Occipital lobe (tissue), 2 donors: Measurements from ENCODE around the gene PCK1. TPM values are rescaled to one million over a fixed set of nuclear protein-coding genes. Genes with fewer than 3 reads are reported as not detected.

ENCODE experiments used
- DNase-seq: peaks from one replicate; lab custom pipeline; 2025; lab: John Stamatoyannopoulos, UW
- total RNA-seq: library from RNA; depleted of rRNA; stranded (reverse); fragments of >200 nt; gene quantifications from one replicate; pipeline ENCODE4 v1.2.3, GENCODE V29; 2014

PCK1 gene
- total RNA-seq, 1 donor from 2014 or later = 0.31 TPM

DNA sequence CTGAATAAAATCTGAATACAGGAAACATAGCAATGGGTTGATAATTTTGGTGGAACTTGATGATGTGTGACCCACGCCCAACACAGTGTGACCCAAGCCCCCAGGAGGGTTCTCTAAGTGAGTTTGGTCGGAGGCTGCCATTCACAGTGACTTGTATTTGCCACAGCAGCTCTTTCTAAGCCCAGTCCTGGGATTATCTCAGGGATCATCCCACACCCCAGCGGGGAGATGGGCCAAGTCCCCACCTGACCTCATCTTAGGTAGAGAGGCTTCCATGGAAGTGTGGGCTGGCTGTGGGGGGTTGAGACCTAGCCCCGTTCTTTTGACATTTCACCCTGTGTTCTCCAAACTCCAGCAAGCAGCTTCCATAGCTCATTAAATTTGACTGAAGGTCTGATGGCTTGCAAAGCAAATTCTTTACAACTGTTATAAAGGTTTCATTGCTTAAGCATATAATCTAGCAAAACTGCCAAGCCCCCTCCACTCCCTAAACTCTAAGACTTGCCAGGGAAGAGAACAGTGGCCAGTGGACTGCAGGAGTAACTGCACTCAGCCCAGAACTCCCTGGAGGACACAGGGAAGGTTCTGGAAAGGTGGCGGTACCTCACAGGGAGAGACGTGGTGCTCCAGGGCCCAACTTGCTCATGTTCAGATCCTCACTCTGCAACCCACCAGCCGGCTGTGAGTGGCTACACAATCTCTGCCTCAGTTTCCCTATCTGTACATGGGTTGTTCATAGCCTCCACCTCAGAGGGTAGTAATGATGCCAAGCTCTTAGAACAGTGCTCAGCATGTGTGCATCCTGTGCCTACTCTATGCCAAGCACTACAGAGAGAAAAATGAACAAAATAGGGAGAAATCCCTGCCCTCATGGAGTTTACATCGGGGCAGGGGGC is 1.0 kb upstream of the PCK1 start:
- DNase-seq = no peak

DNA sequence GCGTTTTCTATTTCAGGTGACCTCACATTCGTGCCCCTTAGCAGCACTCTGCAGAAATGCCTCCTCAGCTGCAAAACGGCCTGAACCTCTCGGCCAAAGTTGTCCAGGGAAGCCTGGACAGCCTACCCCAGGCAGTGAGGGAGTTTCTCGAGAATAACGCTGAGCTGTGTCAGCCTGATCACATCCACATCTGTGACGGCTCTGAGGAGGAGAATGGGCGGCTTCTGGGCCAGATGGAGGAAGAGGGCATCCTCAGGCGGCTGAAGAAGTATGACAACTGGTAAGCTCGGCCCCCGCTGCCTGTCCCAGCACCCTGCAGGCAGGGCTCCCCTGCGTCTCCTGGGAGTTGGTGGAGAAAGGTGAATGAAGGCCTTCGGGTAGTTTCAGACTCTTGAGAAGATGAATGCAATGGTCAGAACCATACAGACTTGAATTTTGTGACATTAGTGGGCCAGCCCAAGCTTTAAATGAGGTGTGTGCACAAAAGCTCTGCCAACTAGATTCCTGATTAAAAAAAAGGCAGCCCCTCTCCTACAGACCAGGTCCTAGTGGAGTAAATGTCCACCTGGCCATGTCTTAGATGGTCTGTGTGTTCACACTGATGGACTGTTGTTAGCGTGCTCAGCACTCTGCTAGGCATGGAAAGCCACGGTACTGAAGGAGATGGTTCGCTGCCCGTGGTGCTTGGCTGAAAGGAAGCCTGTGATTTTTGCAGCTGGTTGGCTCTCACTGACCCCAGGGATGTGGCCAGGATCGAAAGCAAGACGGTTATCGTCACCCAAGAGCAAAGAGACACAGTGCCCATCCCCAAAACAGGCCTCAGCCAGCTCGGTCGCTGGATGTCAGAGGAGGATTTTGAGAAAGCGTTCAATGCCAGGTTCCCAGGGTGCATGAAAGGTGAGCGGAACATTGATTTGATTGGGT is 708 bp downstream of the PCK1 start:
- no peak for DNase-seq

DNA sequence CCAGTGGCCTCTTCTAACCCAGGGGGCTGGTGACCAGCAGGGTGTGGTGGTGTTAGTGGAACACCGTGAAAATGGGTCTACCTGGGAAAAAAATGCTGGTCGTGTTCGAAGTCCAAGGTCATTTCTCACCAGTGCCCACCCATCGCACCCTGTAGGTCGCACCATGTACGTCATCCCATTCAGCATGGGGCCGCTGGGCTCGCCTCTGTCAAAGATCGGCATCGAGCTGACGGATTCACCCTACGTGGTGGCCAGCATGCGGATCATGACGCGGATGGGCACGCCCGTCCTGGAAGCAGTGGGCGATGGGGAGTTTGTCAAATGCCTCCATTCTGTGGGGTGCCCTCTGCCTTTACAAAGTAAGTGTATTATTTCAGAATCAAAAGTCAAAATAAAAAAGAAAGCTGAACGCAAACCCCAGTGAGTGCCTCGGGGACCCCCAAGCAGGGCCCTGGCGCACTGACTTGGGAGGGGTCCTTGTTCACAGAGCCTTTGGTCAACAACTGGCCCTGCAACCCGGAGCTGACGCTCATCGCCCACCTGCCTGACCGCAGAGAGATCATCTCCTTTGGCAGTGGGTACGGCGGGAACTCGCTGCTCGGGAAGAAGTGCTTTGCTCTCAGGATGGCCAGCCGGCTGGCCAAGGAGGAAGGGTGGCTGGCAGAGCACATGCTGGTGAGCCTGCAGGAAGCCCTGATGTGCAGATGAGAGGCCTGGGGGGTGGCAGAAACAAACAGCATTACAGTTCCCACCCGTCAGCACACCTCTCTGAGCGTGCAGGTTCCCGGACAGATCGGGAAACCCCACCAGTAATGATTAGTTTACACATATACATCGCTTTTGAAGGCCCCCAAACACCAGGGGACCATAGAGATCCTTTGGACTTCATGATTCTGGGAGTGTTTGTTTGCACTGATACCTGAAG is 1.9 kb downstream of the PCK1 start:
- no peak for DNase-seq

DNA sequence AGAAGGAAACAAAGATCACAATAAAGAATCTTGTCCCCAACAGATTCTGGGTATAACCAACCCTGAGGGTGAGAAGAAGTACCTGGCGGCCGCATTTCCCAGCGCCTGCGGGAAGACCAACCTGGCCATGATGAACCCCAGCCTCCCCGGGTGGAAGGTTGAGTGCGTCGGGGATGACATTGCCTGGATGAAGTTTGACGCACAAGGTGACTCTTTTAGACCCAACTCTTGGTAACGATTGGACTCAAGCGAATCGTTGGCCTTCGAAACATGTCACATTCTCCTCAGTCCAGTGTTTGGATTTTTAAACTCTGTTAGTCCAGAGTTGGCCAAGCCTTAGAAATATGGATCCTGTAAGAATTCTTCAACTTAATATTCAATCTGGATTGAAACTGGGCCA is 2.6 kb downstream of the PCK1 start:
- DNase-seq = no peak

DNA sequence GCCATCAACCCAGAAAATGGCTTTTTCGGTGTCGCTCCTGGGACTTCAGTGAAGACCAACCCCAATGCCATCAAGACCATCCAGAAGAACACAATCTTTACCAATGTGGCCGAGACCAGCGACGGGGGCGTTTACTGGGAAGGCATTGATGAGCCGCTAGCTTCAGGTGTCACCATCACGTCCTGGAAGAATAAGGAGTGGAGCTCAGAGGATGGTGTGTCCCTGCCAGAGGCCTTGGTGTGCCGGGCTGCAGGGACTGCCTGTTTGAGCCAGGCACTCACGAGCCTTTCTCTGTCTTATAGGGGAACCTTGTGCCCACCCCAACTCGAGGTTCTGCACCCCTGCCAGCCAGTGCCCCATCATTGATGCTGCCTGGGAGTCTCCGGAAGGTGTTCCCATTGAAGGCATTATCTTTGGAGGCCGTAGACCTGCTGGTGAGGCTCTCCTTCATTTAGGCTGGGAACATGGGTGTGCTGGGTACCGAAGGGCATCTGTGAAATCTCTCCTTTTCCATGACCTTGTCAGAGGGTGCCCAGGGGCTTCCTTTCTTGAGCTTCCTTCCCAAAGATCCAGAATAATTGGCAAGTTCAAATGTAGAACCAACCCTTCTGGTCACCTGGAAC is 3.4 kb downstream of the PCK1 start:
- DNase-seq = no peak

DNA sequence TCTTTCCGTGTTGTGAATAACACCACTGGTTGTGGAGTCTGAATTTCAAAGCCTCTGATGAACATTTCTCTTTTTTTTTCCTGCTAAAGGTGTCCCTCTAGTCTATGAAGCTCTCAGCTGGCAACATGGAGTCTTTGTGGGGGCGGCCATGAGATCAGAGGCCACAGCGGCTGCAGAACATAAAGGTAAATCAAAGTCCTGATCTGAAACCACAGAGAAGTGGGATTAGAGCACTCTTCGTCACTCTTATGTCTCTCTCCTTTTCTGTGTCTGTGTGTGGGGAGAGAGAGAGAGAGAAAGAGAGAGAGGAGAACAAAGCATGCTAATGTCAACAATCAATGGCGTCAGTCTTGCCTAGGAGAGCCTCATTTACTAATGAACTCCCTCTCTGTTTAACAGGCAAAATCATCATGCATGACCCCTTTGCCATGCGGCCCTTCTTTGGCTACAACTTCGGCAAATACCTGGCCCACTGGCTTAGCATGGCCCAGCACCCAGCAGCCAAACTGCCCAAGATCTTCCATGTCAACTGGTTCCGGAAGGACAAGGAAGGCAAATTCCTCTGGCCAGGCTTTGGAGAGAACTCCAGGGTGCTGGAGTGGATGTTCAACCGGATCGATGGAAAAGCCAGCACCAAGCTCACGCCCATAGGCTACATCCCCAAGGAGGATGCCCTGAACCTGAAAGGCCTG is 4.2 kb downstream of the PCK1 start:
- no peak for DNase-seq

DNA sequence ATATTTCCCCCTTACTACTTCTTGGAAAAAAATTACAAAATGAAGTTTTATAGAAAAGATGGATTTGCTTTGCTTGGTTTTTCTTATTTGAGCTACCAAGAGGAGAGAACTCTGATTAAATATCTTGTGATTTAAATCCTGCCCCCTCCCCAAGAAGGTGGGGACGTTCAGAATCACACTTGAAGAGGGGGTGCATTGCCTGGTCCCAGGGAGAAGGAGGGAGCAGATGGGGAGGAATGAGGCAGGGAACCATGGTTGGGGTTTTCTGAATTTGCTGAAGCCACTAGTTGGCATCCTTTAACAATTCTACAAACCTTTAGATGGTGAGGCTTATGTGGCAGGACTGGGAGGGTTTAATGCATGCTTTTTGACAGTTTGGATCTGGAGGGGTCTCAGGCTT is 5.5 kb downstream of the PCK1 start:
- DNase-seq = no peak

DNA sequence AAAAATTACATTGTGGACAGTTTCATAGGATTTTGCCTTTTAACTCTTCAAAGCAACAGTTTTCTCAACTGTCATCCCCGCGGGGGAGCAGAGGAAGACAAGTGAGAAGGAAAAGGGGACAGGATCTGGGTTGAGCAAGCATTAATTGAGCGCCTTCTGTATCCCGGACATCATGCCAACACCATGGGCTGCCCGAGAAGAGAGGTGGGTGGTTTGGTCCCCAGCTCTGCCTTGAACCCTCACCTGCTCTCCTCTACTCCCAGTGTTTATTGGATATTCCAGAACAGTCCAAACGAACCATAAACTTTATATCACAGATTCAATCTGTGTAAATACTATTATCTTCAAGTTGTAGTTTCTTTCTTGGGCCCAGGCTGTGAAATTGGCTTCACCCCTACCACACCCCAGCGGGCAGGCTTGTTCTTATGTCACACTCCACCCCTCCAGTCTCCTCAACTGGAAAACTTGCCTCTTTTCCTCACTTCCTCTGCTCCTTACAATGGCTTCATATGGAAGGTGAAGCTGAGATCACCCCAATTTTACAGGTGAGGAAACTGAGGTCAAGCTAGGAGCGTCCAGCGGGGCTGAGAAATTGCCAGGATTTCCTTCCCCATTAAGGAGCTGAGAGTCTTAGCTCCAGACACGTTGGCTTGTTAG is 6.0 kb downstream of the PCK1 start:
- no peak for DNase-seq

DNA sequence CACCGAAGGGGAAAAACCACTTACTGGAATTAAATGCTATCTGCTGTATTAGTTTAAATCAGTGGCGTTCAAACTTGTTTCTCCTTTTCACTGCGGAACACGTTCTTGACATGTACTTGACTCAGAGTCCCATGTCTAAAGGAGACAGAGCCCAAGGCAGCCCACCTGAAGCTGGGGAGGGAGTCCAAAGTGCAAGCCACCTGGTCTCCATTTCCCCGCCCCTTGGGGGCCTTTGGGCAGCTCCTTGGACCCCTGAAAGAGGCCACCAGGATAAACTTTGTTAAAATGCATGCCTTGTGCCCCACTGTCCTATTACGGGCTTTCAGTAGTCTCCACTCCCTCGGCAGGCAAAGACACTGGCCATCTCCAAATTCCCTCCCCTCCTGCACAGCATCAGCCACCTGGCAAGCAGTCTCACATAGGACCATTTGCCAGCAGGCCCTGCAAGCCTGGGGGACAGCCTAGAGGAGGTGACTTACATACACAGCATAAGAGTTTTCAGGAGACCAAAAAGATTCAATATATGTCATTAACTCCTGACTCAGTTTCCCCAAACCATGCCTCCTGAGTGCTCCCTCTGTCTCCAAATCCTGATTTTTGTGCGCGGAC is 6.7 kb downstream of the PCK1 start:
- no peak for DNase-seq

DNA sequence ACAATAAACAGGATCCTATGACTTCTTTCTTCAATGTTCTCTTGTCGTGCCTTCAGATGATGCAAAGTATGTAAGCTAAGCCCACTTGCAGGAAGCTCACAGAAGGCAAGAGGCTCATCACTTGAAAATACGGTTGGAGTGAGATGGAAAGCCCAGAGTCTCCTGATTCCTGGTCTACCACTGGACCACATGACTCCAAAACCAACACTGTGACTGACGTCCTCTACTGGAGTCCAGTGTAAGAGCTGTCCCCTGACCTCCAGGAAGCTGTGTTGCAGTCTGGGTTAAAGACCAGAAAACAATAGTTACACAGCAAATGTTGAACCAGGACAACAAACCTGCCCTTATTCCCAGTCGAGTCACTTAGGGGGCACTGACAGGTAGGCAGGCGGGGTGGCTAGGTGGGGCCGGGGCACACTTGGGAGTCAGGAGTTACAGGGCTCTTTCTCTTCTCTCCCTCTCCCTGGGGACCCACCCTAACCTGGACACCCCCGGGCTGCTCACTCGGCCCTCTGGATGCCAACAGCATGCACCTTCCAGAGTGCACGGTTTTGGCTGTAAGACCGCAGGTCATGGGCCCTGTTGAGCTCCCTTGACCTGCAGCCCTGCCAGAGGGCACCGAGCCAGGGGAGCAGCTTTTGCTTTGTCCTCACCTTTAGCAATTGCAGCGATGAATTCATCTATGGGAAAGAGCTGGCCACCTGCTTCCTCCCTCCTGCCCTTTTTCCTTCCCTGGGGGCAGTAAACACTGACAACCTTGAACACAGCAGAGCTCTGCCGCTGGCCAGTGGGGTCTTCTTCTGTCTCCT is 7.4 kb downstream of the PCK1 start:
- no peak for DNase-seq

DNA sequence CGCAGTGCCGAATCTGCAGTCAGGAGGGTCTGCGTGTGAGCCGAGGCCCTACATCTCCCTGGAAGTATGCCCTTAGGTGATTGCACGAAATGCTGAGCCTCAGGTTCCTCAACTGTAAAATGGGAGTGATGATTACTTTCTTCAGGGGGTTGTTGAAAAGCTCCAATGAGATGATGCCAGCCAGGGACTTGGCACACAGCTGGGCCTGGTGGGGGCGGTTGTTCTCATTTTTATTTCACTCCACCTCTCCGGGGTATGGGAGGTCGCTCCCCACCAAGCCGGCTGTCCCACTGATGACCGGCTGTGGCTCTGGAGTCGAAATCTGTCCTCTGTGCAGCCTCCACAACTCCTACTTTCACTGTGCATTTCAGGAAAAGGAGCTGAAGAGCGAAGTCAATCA is 8.1 kb downstream of the PCK1 start:
- no peak for DNase-seq

DNA sequence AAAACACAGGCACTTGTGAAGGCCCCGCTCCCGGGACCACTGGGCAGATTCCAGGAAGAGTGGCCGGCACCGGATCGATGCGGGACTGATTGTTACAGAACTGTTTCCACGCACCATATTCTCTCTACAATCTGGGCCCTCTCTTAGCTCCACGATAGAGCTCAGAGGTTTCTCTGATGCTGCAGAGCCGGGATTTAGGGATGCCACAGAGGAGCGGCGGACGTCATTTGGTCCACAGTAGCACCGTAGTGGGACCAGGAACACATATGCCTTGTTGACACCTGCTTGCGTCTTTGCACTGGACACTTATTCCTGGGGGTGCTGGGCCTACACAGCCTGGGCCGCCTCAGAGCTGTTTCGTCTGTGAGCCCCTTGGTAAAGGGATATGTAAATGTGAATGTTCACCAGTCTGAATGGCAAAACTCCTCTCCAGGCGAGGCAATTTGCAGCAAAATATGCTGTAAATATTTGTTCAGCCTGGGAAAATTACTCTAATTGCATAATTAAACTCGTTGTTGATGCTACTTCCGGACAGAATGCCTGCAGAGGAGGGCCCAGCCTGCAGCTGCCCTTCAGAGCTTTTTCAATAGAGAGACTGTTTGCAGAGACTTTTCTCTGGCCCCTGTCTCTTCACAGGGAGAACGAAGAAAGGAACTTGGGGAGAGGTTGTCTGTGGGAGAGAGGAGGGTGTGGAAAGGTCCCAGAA is 9.4 kb downstream of the PCK1 start:
- DNase-seq = no peak

DNA sequence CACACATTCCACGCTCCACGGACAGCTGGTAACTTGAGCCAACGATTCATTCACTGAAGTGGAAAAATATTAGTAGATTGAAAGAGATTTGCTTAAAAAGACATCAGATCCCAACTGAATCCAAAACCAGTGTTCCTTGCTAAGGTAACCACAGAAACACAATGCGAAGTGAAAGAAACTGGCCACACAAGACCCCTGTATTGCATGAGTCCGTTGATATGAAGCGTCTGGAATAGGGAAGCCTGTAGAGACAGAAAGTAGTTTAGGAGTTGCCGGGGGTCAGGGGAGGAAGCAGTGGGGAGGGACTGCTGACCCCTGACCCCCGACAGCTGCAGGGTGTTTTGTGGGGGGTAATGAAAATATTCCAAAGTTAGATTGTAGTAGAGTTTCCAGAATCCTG is 10.0 kb downstream of the PCK1 start:
- no peak for DNase-seq

DNA sequence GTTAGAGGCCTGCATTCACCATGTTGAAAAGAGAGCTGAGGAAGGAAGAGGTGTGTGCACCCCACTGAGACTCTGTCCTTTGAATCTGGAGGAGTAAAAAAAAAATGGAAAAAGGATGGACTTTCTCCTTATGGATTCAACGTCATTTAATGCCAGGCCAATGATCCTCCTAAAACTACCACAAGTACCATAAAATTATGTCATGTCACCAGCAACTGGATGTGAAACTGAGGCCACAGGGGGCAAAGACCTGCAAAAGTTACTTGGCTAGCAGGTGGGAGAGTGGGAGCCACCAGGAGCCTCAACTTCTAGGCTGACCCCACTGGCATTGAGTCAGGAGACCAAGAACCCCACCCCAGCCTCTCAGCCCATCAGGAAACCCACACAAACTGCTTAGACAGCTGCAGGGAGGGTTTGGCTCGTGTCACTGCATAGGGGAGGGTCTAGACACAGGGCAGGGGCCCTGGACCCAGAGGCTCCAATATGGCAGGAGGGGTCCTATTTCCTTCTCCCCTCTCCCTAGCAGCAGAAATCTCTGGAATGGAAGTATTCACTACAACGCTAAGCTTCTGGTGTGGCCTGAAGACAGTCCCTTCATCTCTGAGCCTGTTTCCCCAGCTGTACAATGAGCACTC is 11.0 kb downstream of the PCK1 start:
- no peak for DNase-seq

DNA sequence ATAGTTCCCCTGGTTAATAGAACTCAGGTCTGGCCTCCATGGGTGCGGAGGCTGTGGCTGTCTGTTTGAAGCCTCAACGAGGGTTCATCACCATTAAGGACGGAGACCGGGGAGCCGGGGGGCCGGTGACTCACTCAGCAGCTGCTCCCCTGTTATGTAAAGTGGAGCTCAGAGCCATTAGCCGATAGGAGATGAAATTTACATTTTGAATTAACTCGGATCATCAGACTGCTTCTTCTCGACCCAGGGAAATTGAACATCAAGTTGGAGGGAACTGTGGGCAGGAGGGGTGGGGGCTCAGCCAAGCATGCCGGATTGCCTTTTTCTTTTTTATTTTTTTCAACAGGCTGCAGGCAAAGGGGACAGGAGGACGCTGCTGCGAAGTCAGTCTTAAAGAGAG is 12.3 kb downstream of the PCK1 start:
- no peak for DNase-seq

DNA sequence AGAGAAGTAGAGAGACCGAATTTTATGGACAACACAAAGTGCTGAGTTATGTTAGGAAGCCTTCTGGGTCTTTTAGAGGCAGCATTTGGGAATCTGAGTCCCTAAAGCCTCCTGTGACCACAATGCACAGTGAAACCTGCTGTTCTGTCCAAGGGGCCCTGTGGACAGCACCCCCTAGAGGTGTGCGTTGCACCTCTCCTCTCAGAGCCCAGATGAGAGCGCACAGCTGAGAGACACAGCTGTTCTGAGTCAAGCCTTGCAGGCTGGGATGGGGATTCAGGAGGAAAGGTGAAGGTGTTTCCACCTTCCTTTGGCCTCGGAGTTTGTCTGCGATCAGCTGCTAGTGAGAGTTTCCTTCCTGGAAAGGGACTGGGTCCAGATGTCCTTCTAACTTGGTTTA is 13.0 kb downstream of the PCK1 start:
- DNase-seq = no peak

DNA sequence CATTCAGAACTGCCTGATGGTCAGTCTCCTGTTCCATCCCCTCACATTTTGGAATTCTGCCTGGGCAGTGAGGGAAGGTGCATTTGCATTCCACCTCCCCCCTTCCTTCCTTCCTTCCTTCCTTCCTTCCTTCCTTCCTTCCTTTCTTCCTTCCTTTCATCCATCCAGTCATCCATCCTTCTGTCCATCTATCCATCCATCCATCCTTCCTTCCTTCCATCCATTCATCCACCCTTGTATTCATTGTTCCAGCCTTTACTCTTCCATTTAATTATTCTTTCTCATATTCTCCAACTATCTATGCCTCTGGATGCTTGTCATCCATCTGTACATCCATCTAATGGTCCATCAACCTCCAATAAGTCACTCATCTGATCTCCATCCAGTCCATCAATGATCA is 14.0 kb downstream of the PCK1 start:
- no peak for DNase-seq
